Measurements from ENCODE around the gene UCHL5.
"Not testable (repeated sequence)": the region's sequence is repeated elsewhere in the genome, so short reads cannot be mapped to it uniquely, and the experiment has no call there.

UCHL5 gene

DNA sequence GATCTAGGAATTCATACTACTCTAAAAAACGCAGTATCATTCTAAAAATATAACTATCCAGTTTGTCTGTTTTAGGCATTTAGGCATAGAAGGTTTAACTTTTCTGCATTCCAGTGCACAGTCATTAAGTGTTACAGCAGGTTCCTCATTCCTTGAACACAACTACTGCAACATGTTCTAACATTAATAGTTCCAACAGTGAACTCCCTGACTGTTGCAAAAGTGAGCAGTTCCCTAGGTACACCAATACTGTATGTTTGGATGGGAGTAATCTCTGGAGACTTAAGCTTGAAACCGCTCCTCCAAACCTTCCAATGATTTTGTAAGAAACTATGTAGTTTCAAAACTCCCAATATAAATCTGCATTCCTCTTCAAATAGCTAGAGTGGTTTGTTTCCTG lies 46.2 kb downstream of the UCHL5 start:
- no peak for DNase-seq (ENCODE audit: low spot score)

DNA sequence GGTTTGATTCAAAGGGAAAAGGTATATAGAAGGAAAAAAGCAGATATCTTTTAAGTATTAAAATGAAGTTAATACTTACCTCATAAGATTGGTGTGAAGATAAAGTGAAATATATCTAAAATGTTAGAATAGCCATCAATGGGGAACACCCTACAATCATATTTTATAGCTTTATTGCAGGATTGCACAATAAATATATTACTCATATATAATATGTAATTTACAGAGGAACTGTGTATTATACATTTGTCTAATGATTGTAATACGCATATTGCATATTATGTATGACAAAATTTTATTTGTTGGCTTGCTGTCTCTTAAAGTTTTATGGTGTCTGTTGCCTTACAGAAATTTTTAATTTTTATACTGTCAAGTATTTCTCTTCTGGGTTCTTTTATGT lies 47.8 kb downstream of the UCHL5 start:
- DNase-seq (ENCODE audit: low spot score): no peak

DNA sequence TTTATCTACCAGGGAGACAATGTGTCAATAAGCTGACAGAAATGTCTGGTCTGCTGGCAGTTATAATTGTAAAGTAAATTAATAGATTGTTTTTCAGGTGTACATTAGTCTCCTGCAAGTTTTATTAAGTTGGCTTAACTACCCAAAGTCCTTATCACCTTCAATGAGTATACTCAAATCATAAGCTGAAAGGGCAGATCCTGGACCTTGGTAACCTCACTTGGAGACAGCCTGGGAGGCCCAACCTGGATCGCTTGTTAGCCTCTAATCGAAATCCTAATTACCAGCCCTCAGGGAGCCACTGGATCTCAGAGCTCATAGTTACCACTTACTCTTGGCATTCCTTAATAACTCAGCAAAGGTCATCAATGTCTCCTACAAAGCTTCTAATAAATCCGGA lies 49.7 kb downstream of the UCHL5 start:
- DNase-seq (ENCODE audit: low spot score): no peak

DNA sequence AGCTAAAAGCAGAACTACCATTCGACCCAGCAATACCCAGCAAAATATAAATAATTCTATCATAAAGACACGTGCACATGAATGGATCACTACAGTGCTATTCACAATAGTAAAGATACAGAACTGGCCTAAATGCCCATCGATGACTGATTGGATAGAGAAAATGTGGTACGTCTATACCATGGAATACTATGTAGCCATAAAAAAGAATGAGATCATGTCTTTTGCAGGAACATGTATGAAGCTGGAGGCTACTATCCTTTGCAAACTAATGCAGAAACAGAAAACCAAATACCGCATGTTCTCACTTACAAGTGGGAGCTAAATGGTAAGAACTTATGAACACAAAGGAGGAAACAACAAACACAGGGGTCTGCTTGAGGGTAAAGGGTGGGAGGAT lies 53.4 kb downstream of the UCHL5 start:
- no peak for DNase-seq (ENCODE audit: low spot score)

DNA sequence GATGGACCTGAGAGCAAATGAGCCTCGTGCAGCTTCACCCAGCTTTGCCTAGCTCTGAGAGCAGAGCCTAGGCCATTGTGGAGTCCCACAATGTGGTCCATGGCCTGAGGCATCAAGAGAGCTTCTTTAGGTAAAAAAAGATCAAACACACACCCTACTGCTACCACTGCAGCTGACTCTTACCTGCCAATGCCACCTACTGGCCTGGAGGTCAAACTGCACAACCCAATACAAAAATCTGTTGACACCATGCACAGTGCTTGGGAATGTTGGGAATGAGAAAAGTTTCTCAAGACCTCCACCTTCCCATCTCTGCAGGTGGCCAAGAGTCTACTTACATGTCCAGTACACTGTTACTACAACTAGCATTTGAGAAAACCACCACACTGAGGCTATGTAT lies 60.6 kb downstream of the UCHL5 start:
- DNase-seq (ENCODE audit: low spot score): no peak

DNA sequence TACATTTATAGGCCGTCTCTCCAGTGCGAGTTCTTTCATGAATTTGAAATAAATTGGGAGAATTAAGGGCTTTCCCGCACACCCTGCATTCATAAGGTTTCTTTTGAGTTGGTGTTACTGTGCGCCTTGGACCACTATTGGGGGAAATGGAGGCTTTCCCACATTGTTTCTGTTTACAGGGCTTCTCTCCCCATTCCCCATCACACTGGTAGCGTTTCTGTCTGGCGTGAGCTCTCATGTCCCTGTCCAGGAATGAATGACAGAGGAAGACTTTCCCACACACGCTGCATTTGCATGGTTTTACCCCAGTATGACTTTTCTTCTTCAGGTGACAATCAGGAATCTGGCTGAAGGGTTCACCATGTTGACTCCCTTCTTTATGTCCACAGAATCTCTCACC lies 65.0 kb downstream of the UCHL5 start:
- DNase-seq (ENCODE audit: low spot score): no peak

DNA sequence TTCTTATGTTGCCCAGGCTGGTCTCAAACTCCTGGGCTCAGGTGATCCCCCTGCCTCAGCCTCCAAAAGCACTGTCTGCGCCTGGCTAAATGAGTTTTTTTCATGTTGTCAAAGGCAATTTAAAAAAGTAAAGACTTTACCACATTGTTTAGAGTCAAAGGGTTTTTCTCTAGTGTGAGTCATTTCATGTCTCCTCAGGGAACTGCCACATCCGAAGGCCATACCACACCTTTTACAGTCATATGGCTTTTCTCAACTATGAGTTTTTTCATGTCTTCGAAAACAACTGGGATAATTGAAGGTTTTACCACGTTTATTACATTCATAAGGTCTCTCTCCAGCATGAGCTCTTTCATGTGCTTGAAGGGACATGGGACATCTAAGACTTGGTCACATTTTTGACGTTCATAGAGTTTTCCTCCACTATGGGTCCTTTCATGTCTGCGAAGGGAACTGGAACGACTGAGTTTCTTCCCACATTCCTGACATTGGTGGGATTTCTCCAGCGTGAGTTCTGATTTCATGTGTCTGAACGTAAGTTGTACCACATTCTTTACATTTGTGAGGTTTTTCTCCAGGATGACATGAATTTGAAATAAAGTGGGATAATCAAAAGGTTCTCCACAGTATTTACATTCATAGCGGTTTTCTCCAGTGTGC lies 65.6 kb downstream of the UCHL5 start:
- no peak for DNase-seq (ENCODE audit: low spot score)

DNA sequence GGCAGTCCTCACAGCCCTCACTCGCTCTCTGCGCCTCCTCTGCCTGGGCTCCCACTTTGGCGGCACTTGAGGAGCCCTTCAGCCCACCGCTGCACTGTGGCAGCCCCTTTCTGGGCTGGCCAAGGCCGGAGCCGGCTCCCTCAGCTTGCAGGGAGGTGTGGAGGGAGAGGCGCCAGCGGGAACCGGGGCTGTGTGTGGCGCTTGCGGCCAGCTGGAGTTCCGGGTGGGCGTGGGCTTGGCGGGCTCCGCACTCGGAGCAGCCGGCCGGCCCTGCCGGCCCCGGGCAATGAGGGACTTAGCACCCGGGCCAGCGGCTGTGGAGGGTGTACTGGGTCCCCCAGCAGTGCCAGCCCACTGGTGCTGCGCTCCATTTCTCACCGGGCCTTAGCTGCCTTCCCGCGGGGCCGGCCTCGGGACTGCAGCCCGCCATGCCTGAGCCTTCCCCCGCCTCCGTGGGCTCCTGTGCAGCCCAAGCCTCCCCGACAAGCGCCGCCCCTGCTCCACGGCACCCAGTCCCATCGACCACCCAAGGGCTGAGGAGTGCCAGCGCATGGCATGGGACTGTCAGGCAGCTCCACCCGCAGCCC lies 72.3 kb downstream of the UCHL5 start:
- not testable (repeated sequence) for DNase-seq (ENCODE audit: low spot score)

DNA sequence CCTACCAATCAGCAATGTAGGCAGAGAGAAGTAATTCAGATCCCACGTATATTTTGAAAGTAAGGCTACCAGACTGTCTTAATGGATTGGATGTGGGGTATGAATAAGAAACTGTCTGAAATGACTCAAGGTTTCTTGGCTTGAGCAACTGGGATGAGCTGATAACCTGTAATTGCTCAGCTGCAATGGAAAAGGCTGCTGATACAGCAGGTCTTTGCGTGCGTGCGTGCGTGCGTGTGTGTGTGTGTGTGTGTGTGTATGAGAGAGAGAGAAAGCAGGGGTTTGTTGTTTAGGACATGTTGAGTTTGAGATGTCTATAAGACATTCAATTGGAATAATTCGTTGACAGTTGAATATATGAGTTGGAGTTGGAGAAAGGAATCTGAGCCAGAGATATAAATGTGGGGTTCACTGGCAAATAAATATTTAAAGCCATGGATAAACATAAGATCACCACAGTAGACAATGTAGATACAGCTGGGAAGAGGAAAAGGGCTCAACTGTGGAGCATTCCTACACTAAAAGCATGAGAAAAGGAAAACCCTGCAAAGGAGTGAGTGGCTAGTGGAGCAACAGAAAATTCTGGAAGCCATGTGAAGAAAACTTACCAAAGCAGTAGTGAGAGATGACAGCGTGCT lies 72.9 kb downstream of the UCHL5 start:
- DNase-seq (ENCODE audit: low spot score): no peak

DNA sequence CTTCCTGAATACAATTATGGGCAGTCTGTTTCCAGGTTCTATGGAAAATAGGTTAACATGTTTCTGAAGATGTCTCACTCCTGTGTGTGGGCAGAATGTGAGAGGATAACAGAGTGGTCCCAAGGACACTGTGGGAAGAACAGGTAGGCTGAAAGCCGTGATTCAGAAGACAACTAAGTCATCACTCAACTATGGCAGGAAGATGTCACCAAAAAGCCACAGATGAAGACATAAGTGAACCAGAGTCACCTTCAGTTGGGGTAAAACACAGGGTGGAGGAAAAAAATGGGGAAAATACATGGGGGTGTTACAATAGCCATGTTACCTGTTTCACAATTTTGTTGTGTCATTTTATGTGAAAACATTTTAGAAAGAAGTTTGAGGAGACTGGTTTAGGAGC lies 75.1 kb downstream of the UCHL5 start:
- DNase-seq (ENCODE audit: low spot score): no peak

DNA sequence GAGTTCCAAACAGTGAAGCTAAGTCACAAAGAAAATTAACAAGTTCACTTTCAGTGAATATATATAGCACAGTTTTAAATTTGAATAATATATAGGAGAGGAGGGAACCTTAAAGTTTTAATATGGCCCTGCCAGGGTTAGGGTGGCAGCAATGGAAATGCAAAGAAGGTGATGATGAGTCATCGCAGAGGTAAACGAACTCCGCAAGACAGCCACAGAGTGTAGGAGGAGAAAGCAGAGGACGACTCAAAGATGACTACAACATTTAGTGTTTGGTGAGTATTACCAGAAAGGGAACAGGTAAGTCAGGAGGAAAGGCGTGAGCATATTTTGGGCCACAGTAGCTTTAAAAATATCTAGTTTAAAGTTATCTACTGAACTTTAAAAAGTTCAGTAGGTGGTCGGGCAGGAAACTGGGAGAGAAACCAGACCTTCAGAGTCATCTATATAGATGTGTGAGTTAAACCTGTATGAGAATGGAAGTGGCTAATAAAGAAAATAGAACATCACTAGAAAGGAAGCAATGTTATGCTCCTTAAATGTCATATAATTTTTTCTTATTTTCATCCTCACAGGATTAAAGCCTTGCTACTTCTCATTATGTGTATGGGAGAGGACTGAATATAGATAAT lies 75.7 kb downstream of the UCHL5 start:
- no peak for DNase-seq (ENCODE audit: low spot score)

DNA sequence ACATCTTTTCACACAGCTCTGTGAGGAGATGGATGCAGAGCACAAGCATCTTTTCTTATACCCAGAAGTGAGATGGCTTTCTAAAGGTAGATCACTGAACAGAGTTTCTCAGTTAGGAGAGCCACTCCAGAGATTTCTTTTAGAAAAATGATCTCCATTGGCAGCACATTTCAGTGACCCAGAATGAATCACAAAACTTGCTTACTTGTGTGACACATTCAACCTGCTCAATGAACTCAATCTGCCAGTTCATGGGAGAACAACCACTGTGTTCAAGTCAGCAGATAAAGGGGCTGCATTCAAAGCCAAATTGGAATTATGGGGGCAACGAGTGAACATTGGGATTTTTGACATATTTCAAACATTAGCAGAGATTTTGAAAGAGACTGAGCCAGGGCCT lies 78.3 kb downstream of the UCHL5 start:
- no peak for DNase-seq (ENCODE audit: low spot score)

DNA sequence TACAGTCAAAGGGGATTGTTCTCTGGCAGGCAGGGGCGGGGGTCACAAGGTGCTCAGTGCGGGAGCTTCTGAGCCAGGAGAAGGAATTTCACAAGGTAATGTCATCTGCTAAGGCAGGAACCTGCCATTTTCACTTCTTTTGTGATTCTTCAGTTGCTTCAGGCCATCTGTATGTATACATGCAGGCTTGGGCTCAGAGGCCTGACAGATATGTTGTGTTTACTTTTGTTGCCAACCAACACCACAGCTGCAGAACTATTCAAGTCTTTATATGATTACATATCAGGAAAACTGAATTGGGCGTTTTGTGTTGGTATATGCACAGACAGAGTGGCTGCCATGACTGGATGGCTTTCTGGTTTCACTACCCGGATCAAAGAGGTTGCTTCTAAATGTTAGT lies 78.8 kb downstream of the UCHL5 start:
- not testable (repeated sequence) for DNase-seq (ENCODE audit: low spot score)

DNA sequence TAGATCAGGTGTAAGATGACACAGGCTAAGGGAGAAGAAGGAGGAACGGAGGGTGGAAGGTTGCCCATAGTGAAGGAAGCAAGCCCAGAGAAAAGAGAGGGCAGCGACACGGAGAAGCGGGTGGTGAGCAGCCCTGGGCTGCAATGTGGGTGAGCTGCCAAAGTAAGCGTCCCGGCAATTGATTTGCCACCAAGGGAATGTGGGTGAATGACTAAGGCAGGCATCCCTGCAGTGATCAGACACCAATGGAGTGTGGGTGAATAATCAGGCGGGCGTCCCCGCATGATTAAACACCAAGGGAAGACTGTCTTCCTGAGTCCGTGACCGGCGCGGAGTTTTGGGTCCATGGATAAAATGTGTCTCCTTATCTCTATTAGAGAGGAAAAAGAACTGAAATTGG lies 79.6 kb downstream of the UCHL5 start:
- no peak for DNase-seq (ENCODE audit: low spot score)

DNA sequence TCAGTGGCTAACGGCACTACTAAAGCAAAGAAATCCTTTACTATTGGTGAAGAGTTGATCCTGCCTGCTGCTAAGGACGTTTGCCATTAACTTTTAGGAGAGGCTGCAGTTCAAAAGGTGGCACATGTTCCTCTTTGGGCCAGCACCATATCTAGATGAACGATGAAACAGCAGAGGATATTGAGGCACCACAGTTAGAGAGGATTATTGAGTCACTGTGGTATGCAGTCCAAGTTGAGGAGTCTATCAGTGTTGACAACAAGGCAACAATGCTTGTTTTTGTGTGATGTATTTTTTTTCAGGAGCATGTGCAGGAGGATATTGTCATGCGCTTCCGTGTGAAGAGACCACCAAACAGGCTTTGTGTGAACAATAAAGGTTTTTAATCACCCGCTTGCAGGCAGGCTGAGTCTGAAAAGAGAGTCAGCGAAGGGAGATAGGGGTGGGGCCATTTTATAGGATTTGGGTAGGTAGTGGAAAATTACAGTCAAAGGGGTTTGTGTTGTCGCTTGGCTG lies 80.9 kb downstream of the UCHL5 start:
- DNase-seq (ENCODE audit: low spot score): no peak

DNA sequence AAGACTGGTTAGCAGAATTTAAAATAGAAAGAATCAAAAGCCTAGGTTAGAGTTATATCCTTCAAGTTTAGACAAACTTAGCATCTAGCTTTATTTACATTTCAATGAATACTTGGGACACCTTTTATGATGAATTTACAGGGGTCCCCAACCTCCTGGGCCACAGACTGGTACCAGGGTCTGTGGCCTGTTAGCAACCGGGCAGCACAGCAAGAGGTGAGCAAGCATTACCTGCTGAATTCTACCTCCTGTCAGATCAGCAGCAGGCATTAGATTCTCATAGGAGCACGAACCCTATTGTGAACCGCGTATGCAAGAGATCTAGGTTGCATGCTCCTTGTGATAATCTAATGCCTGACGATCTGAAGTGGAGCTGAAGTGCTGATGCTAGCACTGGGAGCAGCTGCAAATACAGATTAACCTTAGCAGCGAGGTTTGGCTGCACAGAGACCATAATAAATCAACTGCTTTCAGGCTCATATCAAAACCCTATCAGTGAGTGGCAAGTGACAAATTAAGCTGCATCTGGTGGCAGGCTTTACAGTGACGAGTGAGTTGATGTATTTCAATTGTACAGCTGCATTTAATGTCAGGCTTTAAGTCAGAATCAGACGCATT lies 82.0 kb downstream of the UCHL5 start:
- DNase-seq (ENCODE audit: low spot score): peak; percentile 38

DNA sequence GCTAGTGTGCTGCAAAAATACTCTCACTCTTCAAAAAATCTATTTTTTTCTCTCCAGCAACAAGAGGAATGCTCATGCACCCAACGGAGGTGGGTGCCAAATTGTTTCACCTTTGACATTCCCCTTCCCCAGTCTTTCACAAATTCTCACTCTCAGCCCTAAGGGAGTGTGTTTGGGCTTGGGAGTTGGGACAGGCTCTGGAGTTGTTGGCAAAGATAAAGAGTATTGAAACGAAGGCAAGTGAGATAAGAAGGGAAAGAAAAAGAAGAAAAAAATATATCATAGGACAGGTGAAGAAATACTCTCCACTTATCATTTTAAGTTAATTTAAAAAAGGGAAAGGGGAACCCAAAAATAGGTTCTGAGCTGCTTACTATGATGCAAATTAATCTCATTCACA lies 82.6 kb downstream of the UCHL5 start:
- DNase-seq (ENCODE audit: low spot score): no peak

DNA sequence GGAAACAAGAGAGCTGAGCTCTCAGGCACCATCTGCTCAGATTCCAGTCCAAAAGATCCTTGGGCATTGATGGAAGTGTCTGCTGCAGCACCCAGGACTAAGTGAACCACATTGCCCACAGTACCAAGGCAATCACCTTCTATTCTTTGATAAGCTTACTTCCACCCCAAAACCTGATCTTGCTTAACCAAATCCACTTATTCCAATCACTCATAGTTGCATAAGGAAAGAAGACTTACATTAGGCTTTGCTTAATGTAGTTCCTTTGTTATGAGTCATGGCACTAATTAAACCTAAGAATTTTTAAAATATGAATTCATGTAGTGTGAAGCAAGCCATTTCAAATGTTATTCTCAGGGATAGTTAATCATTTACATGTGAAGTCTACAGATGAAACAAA lies 84.5 kb downstream of the UCHL5 start:
- DNase-seq (ENCODE audit: low spot score): no peak

DNA sequence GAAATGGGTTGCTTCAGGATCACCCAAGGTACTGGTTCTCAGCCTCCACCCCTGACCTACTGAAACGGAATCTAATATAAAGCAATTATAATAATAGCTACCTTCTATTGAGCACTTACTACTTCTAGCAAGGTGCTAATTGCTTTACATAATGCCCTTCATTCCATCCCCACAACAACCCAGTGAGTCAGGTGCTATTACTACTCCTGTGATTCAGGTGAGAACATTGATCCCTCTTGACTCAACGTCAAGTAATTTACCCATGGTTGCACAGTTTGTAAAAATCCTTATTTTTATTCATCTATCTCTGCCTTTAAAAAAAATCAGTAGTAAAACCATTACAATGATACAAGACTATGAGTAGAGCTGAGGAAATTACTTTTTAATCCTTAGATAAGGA lies 85.2 kb downstream of the UCHL5 start:
- DNase-seq (ENCODE audit: low spot score): no peak

DNA sequence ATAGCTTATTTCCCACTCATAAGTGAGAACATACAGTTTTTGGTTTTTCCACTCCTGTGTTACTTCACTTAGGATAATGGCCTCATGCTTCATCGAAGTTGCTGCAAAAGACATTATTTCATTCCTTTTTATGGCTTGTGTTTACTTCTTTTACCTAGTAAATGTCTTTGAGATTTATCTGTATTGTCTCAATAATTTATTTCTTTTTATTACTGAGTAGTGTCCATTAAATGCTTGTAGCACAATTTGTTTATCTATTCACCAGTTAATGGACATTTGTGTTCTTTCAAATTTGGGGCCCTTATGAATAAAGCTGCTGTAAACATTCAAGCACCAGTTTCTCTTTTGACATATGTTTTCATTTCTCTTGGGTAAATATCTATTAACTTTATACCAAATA lies 86.0 kb downstream of the UCHL5 start:
- no peak for DNase-seq (ENCODE audit: low spot score)

DNA sequence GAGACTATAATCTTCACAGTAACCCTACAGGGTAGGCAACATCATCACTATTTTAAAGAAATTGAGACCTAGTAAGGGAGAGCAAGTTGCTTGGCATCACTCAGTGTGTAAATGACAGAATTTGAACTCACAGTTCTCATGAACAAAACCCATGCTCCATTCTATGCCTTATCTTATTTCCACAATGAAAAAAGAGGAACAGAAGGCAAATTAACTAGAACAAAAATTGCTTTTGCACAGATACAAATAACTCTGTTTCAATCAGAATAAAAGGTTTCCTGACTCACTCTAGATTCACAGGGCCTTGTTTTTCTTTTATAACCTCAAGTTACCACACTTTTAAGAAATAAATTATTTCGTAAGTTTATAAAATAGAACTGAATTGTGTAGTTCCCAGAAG lies 90.1 kb downstream of the UCHL5 start:
- no peak for DNase-seq (ENCODE audit: low spot score)

DNA sequence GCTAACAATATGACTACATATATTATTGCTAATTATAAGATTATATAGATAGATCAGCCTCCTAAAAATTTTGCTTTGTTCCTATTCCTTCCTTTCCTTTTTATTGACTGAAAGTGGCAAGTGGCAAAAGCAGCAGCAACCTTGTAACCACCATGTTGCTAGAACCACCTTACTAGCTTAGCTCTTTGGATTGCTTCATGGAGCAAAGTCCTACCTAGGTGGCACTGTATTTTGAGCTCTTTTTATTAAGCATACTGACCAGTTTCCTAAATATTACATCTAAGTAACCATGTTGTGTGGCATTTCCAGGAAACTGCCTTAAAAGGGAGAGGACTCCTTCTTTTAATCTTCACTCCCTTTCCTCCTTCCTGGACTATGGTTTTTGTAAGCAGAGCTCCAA lies 90.8 kb downstream of the UCHL5 start:
- DNase-seq (ENCODE audit: low spot score): no peak

Data from SK-N-DZ (cell line).